Stomach (tissue), 9 donors: ENCODE results near the gene ZYX. TPM values are rescaled to one million over a fixed set of nuclear protein-coding genes. Genes with fewer than 3 reads are reported as not detected.

Experiments
- DNase-seq, 2 donors: peaks; one replicate each; pipeline versions ENCODE4 v3.0.0 to v3.0.0-alpha.2; 2013 to 2019
- H3K27ac ChIP-seq, 5 donors: fragments of 200-600 bp in 4 of 5; sonication (generic) in 4 of 5; one replicate each; pipeline ENCODE4 v1.5.1; 2013 to 2019; ENCODE audit warnings: mild to moderate bottlenecking in 1 of 5, moderate library complexity in 1 of 5
- H3K27me3 ChIP-seq, 3 donors: fragments of 200-600 bp; sonication (generic); one replicate each; pipeline ENCODE4 v1.5.1; 2017 to 2019; ENCODE audit warnings: mixed run types in 1 of 3
- H3K36me3 ChIP-seq, 4 donors: fragments of 200-600 bp; sonication (generic); 1 replicate in 3 of 4; 2 replicates in 1 of 4; pipeline ENCODE4 v1.5.1; 2016 to 2019
- H3K4me1 ChIP-seq, 4 donors: fragments of 200-600 bp; sonication (generic); one replicate each; pipeline ENCODE4 v1.5.1; 2016 to 2019
- H3K4me3 ChIP-seq, 4 donors: fragments of 200-600 bp; sonication (generic) in 3 of 4; one replicate each; pipeline ENCODE4 v1.5.1; 2016 to 2019; ENCODE audit warnings: mild to moderate bottlenecking in 1 of 4
- H3K9me3 ChIP-seq, 4 donors: fragments of 200-600 bp; sonication (generic); one replicate each; pipeline ENCODE4 v1.5.1; 2016 to 2019
- EP300 ChIP-seq: sonication (generic); formaldehyde crosslinking; IDR thresholded peaks from one replicate; pipeline ENCODE4 v1.6.1; 2017; ENCODE audit warnings: antibody characterized with exemption
- POLR2A ChIP-seq, 4 donors: fragments of 450-650 bp; IDR thresholded peaks; one replicate each; pipeline ENCODE4 v1.6.1; 2016; ENCODE audit warnings: antibody characterized with exemption in 4 of 4, control low read depth in 2 of 4, mild to moderate bottlenecking in 1 of 4, moderate library complexity in 1 of 4
- POLR2AphosphoS5 ChIP-seq, 3 donors: sonication (generic); formaldehyde crosslinking; IDR thresholded peaks; one replicate each; pipeline ENCODE4 v1.6.1; 2016; ENCODE audit warnings: antibody characterized with exemption in 3 of 3
- WGBS, 5 donors: extraction: QIAGEN DNeasy Blood & Tissue Kit in 3 of 5; methylation state at CpG; one replicate each; pipeline versions ENCODE4 v1.1.5 to v1.1.7; 2013 to 2018; 5-methylcytosine and 5-hydroxymethylcytosine counted together
- intact Hi-C: fragments of 100-400 bp; cut with DNase I; formaldehyde crosslinking; loops from one replicate; pipeline ENCODE4 v1.15.1; 2023; ENCODE audit warnings: low total_unique reads
- polyA plus RNA-seq, 3 donors: library from polyadenylated mRNA; stranded (reverse); fragments of 200-250 nt; gene quantifications; one replicate each; pipeline ENCODE4 v1.2.3, GENCODE V29; 2013
- total RNA-seq, 5 donors: library from RNA; depleted of rRNA; stranded (reverse); fragments of >200 nt; gene quantifications; one replicate each; pipeline versions ENCODE4 v1.1.0 to v1.2.3, GENCODE V29; 2014 to 2016
- TF ChIP-seq, protein P1 (sequence below), 7 experiments: fragments of 450-650 bp in 4 of 7; fragments of 200-600 bp in 3 of 7; sonication (generic) in 3 of 7; IDR thresholded peaks; one replicate each; pipeline ENCODE4 v1.5.1; 2016 to 2019; ENCODE audit warnings: antibody characterized with exemption in 7 of 7, control low read depth in 2 of 7, mild to moderate bottlenecking in 1 of 7
- donor health status: healthy with polysubstance abuse.
- donor health status: Bipolar disorder and iron deficiency.
- donor health status: healthy.

The ZYX gene
- total and polyA plus RNA-seq, 8 donors: 20.6 to 102 (median 73.7) TPM

DNA sequence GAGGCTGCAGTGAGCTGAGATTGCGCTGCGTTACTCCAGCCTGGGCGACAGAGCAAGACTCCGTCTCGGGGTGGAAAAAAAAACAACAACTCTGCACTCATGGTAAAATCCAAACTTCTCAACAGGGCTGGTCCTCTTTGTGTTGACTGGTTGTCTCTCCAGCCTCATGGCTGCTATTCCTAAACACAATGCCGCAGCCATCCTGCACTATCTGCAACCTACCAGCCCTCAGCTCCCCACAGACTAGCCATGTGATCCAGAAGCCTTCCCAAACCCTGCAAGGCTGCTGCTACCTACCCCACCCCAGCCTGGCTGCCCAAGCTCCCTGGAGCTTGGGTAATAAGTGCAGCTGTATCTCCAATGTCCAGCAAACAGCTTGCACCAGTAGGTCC is 11.7 kb downstream of the ZYX start:
- peaks cover 40 to 58% (median 51%) of the 10 kb centered on the region in 4 donors for H3K36me3 ChIP-seq
- peaks cover 47 to 81% (median 62%) of the 10 kb centered on the region in 4 donors for H3K4me1 ChIP-seq
- WGBS, 5 donors: 91 to 98% (median 97%) methylated on average over 6 of the region's 6 CpGs
- H3K27me3 ChIP-seq: no peaks in the 10 kb centered on the region
- DNase-seq: peak in 1 of 2 donors; percentile 7
- no peak overlapping the region for H3K4me3 ChIP-seq
- TF ChIP-seq, protein P1, sequence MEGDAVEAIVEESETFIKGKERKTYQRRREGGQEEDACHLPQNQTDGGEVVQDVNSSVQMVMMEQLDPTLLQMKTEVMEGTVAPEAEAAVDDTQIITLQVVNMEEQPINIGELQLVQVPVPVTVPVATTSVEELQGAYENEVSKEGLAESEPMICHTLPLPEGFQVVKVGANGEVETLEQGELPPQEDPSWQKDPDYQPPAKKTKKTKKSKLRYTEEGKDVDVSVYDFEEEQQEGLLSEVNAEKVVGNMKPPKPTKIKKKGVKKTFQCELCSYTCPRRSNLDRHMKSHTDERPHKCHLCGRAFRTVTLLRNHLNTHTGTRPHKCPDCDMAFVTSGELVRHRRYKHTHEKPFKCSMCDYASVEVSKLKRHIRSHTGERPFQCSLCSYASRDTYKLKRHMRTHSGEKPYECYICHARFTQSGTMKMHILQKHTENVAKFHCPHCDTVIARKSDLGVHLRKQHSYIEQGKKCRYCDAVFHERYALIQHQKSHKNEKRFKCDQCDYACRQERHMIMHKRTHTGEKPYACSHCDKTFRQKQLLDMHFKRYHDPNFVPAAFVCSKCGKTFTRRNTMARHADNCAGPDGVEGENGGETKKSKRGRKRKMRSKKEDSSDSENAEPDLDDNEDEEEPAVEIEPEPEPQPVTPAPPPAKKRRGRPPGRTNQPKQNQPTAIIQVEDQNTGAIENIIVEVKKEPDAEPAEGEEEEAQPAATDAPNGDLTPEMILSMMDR (IDR thresholded peaks at IDR 0.05): no peak
- no peak for TF ChIP-seq POLR2A (IDR thresholded peaks at IDR 0.05)
- no peak for TF ChIP-seq EP300
- TF ChIP-seq POLR2AphosphoS5 (IDR thresholded peaks at IDR 0.05): no peak
- H3K27ac ChIP-seq: peak overlapping the region in 4 of 5 donors; percentile 81 to 99 (median 88)
- intact Hi-C loops: no loop called here
- H3K9me3 ChIP-seq: no peaks in the 10 kb centered on the region

DNA sequence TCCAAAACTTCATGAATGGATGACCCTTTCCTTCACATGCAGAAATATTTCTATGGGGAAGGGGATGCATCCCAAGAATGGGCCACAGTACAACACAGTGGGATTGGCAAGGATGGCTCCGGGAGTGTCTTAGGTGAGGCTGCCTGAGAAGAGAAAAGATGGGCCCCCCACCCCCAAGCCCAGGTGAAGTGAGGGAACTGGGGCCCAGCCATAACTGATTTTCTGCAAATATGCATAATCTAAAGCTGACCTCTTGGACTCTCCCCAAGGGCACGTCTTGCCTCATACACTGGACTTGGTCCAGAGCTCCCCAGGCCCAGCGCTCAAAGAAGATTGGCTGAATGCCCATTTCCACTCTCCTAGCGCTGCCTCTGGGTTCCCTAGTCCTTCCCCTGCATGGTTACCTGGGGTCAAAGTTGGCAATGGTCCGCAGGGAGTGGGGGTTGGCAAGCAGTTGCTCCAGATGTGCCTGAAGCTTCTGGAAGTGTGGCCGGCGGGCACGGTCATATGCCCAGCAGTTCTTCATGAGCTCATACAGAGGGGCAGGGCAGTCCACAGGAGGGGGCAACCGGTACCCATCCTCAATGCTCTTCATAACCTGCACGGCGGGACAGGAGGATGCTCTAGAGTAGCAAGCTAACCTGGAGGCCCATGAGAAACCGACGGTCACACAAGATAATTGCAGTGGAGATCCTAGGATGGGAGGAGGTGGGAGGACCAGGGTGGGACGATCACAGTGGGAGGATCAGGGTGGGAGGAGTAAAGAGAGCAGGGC is 12.3 kb downstream of the ZYX start:
- intact Hi-C loops: no loop called here
- H3K27ac ChIP-seq: peak overlapping the region in 2 of 5 donors; percentile 8 to 81
- no peaks in the 10 kb centered on the region for H3K9me3 ChIP-seq
- H3K27me3 ChIP-seq: no peaks in the 10 kb centered on the region
- TF ChIP-seq POLR2AphosphoS5 (IDR thresholded peaks at IDR 0.05) (no peak), POLR2A (IDR thresholded peaks at IDR 0.05) (no peak), EP300 (no peak)
- TF ChIP-seq, protein P1 (IDR thresholded peaks at IDR 0.05): no peak
- peaks cover 44 to 75% (median 59%) of the 10 kb centered on the region in 4 donors for H3K4me1 ChIP-seq
- DNase-seq: peak in 1 of 2 donors; percentile 61
- WGBS, 5 donors: 73 to 81% (median 75%) methylated on average over 14 of the region's 14 CpGs
- peaks cover 36 to 56% (median 49%) of the 10 kb centered on the region in 4 donors for H3K36me3 ChIP-seq
- H3K4me3 ChIP-seq: no peak overlapping the region

DNA sequence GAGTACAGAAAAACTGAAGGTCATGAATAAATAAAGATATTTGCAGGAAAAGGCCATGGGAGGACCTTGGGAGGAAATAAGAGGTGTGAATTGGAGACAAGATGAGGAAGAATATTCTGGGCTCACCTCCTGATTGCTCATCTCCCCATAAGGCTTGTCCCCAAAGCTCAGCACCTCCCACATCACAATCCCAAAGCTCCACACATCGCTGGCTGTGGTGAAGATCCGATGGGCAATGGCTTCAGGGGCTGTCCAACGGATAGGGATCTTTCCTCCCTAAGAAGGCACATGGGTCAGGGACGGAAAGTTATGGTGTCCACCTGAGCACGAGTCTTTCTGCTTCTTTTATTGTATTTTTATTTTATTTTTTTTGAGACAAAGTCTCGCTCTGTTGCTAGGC is 12.9 kb downstream of the ZYX start:
- peaks cover 44 to 69% (median 58%) of the 10 kb centered on the region in 4 donors for H3K4me1 ChIP-seq
- TF ChIP-seq POLR2A (IDR thresholded peaks at IDR 0.05): no peak
- TF ChIP-seq EP300: no peak
- TF ChIP-seq, protein P1 (IDR thresholded peaks at IDR 0.05): no peak
- TF ChIP-seq POLR2AphosphoS5 (IDR thresholded peaks at IDR 0.05): no peak
- no peaks in the 10 kb centered on the region for H3K27me3 ChIP-seq
- DNase-seq: peak in 1 of 2 donors; percentile 4
- H3K36me3 ChIP-seq: peaks cover 30 to 50% (median 49%) of the 10 kb centered on the region in 4 donors
- no peaks in the 10 kb centered on the region for H3K9me3 ChIP-seq
- no peak overlapping the region for H3K27ac ChIP-seq
- WGBS, 5 donors: 93 to 98% (median 96%) methylated on average over 6 of the region's 6 CpGs
- intact Hi-C loops: no loop called here
- H3K4me3 ChIP-seq: no peak overlapping the region

DNA sequence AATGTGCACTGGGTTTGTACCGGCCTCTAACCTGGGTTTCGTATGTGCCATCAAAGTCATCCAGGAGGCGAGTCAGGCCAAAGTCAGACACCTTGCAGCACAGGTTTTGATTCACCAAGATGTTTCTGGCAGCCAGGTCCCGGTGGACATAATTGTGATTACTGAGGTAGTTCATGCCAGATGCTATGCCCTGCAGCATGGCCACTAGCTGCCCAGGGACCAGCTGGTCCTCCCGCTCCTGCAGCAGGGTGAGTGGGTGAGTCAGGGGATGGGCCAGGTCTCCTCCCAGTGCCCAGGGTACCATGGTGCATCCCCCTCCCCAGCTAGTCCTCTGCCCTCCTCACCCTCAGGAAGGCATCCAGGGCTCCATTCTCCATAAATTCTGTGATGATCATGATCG is 13.6 kb downstream of the ZYX start:
- TF ChIP-seq, protein P1 (IDR thresholded peaks at IDR 0.05): no peak
- TF ChIP-seq EP300 (no peak), POLR2AphosphoS5 (IDR thresholded peaks at IDR 0.05) (no peak), POLR2A (IDR thresholded peaks at IDR 0.05) (no peak)
- Histone ChIP-seq H3K36me3 (peaks cover 23 to 50% (median 49%) of the 10 kb centered on the region in 4 donors), H3K27me3 (no peaks in the 10 kb centered on the region), H3K27ac (peak overlapping the region in 1 of 5 donors; percentile 35), H3K9me3 (no peaks in the 10 kb centered on the region), H3K4me1 (peaks cover 44 to 62% (median 54%) of the 10 kb centered on the region in 4 donors), H3K4me3 (no peak overlapping the region)
- WGBS, 5 donors: 77 to 90% (median 85%) methylated on average over 5 to 6 of the region's 6 CpGs
- intact Hi-C loops: no loop called here
- DNase-seq: no peak
